Measurements from ENCODE around the gene ZNF486.

The ZNF486 gene

DNA sequence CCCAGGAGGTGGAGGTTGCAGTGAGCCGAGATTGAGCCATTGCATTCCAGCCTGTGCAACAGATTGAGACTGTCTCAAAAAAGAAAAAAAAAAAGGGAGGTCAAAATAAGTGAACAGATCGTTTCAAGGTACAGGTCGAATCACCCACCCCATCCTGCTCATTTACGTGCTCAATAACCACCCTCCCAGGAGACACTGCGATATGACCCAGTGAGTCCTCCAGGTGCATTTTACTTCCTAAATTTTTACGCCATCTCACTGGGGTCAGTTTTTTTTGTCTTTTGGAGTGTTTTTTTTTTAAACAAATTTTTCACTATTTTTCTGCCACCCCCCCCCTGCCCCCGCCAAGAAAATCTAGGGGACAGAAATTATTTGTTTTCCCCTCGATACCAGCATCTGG lies 68.1 kb downstream of the ZNF486 start:
- no peak overlapping the region for H3K4me3 Mint-ChIP-seq
- H3K27ac Mint-ChIP-seq, result no peak overlapping the region
- TF ChIP-seq, protein P1, sequence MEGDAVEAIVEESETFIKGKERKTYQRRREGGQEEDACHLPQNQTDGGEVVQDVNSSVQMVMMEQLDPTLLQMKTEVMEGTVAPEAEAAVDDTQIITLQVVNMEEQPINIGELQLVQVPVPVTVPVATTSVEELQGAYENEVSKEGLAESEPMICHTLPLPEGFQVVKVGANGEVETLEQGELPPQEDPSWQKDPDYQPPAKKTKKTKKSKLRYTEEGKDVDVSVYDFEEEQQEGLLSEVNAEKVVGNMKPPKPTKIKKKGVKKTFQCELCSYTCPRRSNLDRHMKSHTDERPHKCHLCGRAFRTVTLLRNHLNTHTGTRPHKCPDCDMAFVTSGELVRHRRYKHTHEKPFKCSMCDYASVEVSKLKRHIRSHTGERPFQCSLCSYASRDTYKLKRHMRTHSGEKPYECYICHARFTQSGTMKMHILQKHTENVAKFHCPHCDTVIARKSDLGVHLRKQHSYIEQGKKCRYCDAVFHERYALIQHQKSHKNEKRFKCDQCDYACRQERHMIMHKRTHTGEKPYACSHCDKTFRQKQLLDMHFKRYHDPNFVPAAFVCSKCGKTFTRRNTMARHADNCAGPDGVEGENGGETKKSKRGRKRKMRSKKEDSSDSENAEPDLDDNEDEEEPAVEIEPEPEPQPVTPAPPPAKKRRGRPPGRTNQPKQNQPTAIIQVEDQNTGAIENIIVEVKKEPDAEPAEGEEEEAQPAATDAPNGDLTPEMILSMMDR (IDR thresholded peaks at IDR 0.05; ENCODE audit: unreplicated experiment in 3 of 3), result no peak
- no peaks in the 10 kb centered on the region for H3K4me1 Mint-ChIP-seq
- H3K36me3 Mint-ChIP-seq (ENCODE audit: low read depth), result peaks cover 57% of the 10 kb centered on the region
- H3K9me3 Mint-ChIP-seq, result peaks cover 34% of the 10 kb centered on the region
- no peaks in the 10 kb centered on the region for H3K27me3 Mint-ChIP-seq (ENCODE audit: low read depth)

DNA sequence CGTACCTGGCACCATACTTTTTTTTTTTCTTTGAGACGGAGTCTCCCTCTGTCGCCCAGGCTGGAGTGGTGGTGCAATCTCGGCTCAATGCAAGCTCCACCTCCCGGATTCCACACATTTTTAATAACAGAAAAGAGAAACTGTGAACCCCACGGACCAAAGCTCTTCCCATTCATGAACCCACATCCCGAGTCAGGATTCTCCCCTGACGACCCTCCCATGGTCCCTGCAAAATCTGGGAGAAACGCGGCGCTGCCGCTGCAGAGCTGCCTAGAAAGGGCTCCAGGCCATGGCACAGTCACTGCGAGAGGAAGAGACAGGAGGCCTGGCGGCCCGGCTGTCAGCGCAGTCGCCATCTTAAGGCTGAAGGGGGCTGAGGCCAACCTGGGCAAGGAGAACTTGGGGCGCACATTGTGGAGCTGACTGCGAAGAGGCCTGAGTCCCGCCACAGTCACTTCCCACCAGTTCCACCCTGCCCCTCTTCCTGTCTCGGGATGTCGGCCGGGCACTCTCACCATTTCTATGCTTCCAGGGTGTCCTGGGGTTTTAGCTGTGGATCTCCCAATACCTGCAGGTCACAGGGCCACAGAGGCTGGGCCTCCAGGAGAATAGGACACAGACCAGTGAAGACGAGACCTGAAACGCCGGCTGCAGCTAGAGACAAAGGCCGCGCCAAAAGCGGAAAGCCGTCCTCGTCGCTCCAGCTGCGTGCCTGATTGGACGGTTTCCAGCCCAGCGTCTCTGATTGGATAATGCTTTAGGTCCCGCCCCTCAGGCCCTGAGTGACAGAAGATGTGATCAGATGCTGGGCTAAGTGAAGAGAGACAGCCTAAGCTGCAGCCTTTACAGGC lies 71.0 kb downstream of the ZNF486 start:
- peak overlapping the region; percentile 52 to 91 (median 77) for H3K27ac Mint-ChIP-seq
- TF ChIP-seq, protein P1 (IDR thresholded peaks at IDR 0.05; ENCODE audit: unreplicated experiment in 3 of 3), result no peak
- no peaks in the 10 kb centered on the region for H3K4me1 Mint-ChIP-seq
- peaks cover 21% of the 10 kb centered on the region for H3K9me3 Mint-ChIP-seq
- no peaks in the 10 kb centered on the region for H3K27me3 Mint-ChIP-seq (ENCODE audit: low read depth)
- peaks cover 31% of the 10 kb centered on the region for H3K36me3 Mint-ChIP-seq (ENCODE audit: low read depth)
- H3K4me3 Mint-ChIP-seq, result peak overlapping the region; percentile 93 to 98 (median 97)

DNA sequence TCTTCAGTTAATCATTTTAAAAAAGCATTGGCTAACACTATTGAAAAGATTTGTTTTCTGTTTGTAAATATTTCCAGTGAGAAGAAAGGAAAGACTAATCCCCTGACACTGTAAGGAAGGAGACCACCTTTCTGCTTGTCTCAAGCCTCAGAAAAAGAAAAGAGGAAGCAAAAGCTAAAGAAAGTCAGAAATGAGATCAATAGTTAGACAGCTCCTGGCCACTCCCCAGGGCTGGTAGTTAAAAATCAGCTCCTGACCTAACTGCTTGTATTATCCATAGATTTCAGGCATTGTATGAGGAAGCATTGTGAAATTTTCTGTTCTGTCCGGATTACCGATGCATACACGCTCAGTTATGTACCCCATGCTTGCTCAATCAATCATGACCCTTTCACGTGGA lies 76.6 kb downstream of the ZNF486 start:
- Mint-ChIP-seq H3K27me3 (ENCODE audit: low read depth) (no peaks in the 10 kb centered on the region), H3K4me1 (no peaks in the 10 kb centered on the region), H3K27ac (no peak overlapping the region), H3K36me3 (ENCODE audit: low read depth) (no peaks in the 10 kb centered on the region), H3K9me3 (peaks cover 3% of the 10 kb centered on the region), H3K4me3 (no peak overlapping the region)
- TF ChIP-seq, protein P1 (IDR thresholded peaks at IDR 0.05; ENCODE audit: unreplicated experiment in 3 of 3), result no peak

DNA sequence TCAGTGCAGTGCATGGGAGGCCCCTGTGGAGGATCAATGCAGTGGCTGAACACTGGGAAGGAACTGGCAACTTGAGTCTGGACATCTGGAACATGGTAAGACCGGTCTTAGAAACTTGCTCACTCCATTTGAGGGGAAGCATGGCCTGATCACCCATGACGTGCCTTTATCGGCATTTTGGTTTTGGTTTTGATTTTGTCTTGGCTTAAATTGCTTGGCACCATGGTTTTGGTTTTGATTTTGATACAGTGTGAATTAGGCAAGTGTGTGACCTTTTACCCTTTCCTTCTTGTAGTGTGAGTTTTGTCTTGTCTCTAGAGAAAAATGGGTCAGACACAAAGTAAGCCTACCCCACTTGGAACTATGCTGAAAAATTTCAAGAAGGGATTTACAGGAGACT lies 77.3 kb downstream of the ZNF486 start:
- TF ChIP-seq, protein P1 (IDR thresholded peaks at IDR 0.05; ENCODE audit: unreplicated experiment in 3 of 3), result no peak
- Mint-ChIP-seq H3K4me3 (no peak overlapping the region), H3K4me1 (no peaks in the 10 kb centered on the region), H3K27me3 (ENCODE audit: low read depth) (no peaks in the 10 kb centered on the region), H3K9me3 (peaks cover 3% of the 10 kb centered on the region), H3K36me3 (ENCODE audit: low read depth) (no peaks in the 10 kb centered on the region), H3K27ac (no peak overlapping the region)

DNA sequence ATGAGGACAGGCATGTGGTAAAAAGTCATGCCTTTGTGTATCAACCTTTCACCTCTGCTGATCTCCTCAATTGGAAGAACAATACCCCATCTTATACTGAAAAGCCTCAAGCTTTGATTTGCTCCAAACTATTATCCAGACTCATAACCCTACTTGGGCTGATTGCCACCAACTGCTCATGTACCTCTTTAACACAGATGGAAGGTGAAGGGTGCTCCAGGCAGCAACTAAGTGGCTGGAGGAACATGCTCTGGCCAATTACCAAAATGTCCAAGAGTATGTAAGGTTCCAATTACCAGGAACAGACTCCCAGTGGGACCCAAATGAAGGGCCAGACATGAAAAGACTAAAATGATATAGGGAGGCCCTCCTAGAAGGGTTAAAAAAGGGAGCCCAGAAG lies 78.3 kb downstream of the ZNF486 start:
- no peaks in the 10 kb centered on the region for H3K4me1 Mint-ChIP-seq
- H3K27me3 Mint-ChIP-seq (ENCODE audit: low read depth), result no peaks in the 10 kb centered on the region
- no peak overlapping the region for H3K27ac Mint-ChIP-seq
- TF ChIP-seq, protein P1 (IDR thresholded peaks at IDR 0.05; ENCODE audit: unreplicated experiment in 3 of 3), result no peak
- H3K9me3 Mint-ChIP-seq, result peaks cover 3% of the 10 kb centered on the region
- no peak overlapping the region for H3K4me3 Mint-ChIP-seq
- H3K36me3 Mint-ChIP-seq (ENCODE audit: low read depth), result no peaks in the 10 kb centered on the region
